ENCODE measurements around the gene NMNAT2.

Gene NMNAT2

DNA sequence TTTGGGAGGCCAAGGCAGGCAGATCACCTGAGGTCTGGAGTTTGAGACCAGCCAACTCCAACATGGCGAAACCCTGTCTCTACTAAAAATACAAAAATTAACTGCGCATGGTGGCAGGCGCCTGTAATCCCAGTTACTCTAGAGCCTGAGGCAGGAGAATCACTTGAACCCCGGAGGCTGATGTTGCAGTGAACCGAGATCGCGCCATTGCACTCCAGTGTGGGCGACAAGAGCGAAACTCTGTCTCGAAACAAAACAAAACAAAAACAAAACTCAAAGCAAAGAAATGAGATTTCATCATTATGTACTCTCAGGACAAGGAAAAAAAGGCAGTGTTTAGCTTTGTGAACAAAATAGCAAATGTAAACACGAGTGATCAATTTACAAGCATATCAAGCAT, 171.1 kb downstream of the NMNAT2 start:
- TF ChIP-seq, protein P1, sequence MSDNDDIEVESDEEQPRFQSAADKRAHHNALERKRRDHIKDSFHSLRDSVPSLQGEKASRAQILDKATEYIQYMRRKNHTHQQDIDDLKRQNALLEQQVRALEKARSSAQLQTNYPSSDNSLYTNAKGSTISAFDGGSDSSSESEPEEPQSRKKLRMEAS (IDR thresholded peaks at IDR 0.05) = no peak
- TF ChIP-seq NFIC (IDR thresholded peaks at IDR 0.05) = no peak
- no peak for TF ChIP-seq TAF1 (IDR thresholded peaks at IDR 0.05; ENCODE audit: low read depth)
- TF ChIP-seq FOXM1 (IDR thresholded peaks at IDR 0.05; ENCODE audit: borderline replicate concordance, low read depth) = no peak
- TF ChIP-seq, protein P2, sequence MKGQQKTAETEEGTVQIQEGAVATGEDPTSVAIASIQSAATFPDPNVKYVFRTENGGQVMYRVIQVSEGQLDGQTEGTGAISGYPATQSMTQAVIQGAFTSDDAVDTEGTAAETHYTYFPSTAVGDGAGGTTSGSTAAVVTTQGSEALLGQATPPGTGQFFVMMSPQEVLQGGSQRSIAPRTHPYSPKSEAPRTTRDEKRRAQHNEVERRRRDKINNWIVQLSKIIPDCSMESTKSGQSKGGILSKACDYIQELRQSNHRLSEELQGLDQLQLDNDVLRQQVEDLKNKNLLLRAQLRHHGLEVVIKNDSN (IDR thresholded peaks at IDR 0.05) = no peak
- TF ChIP-seq TEAD4 (IDR thresholded peaks at IDR 0.05) = no peak
- TF ChIP-seq, protein P3, sequence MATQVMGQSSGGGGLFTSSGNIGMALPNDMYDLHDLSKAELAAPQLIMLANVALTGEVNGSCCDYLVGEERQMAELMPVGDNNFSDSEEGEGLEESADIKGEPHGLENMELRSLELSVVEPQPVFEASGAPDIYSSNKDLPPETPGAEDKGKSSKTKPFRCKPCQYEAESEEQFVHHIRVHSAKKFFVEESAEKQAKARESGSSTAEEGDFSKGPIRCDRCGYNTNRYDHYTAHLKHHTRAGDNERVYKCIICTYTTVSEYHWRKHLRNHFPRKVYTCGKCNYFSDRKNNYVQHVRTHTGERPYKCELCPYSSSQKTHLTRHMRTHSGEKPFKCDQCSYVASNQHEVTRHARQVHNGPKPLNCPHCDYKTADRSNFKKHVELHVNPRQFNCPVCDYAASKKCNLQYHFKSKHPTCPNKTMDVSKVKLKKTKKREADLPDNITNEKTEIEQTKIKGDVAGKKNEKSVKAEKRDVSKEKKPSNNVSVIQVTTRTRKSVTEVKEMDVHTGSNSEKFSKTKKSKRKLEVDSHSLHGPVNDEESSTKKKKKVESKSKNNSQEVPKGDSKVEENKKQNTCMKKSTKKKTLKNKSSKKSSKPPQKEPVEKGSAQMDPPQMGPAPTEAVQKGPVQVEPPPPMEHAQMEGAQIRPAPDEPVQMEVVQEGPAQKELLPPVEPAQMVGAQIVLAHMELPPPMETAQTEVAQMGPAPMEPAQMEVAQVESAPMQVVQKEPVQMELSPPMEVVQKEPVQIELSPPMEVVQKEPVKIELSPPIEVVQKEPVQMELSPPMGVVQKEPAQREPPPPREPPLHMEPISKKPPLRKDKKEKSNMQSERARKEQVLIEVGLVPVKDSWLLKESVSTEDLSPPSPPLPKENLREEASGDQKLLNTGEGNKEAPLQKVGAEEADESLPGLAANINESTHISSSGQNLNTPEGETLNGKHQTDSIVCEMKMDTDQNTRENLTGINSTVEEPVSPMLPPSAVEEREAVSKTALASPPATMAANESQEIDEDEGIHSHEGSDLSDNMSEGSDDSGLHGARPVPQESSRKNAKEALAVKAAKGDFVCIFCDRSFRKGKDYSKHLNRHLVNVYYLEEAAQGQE (IDR thresholded peaks at IDR 0.05; ENCODE audit: low read depth) = no peak
- TF ChIP-seq CREB1 (IDR thresholded peaks at IDR 0.05; ENCODE audit: low read depth) = no peak
- no peak for TF ChIP-seq ZBTB7A (IDR thresholded peaks at IDR 0.05; ENCODE audit: low read depth)
- no peak for TF ChIP-seq RAD21 (IDR thresholded peaks at IDR 0.05; ENCODE audit: low read depth)
- TF ChIP-seq EGR1 (IDR thresholded peaks at IDR 0.05) = no peak
- TF ChIP-seq TCF12 (IDR thresholded peaks at IDR 0.05; ENCODE audit: low read depth) = no peak
- no peak for TF ChIP-seq CEBPB (IDR thresholded peaks at IDR 0.05)
- TF ChIP-seq EP300 (IDR thresholded peaks at IDR 0.05; ENCODE audit: borderline replicate concordance) = no peak
- TF ChIP-seq YY1 (IDR thresholded peaks at IDR 0.05; ENCODE audit: low read depth) = no peak

DNA sequence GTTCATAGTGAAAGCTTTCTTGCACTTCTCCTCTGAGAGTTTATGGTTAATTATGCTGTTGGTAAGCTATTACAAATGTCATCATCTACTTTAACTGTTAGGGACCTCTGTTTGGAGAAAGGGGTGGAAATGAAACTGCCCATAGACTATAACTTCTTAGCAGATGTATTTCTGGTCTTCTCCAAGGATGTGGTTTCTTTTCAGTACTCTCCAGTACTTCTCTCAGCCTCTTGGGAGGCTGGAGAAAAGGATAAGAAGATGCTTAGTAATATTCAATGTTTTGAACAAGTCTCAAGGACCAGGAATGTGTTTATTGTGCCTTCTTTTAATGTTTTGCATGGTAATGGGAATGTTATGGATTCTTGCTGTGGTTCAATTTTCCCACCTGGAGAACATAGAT, 171.7 kb downstream of the NMNAT2 start:
- TF ChIP-seq CREB1 (IDR thresholded peaks at IDR 0.05; ENCODE audit: low read depth) = no peak
- TF ChIP-seq ZBTB7A (IDR thresholded peaks at IDR 0.05; ENCODE audit: low read depth) = no peak
- TF ChIP-seq, protein P3 (IDR thresholded peaks at IDR 0.05; ENCODE audit: low read depth) = no peak
- TF ChIP-seq TCF12 (IDR thresholded peaks at IDR 0.05; ENCODE audit: low read depth) = no peak

DNA sequence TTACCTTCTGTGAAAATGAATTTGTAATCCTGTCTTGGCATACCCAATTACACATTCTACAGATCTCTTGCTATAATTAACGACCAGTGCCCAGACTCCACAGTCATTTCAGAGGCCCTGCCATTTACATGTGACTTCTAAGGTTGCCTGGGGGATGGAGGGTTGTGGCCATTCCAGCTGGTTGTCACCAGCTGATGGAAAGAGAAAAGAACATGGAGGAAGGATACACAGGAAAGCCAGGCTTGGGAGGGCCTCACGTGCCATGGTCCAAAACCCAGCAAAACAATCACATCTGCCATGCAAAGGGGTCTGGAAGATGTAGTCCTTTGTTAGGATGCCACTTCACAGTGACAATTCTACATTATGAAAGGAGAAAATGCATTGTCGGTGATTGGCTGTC, 172.8 kb downstream of the NMNAT2 start:
- TF ChIP-seq RAD21 (IDR thresholded peaks at IDR 0.05; ENCODE audit: low read depth) = no peak
- TF ChIP-seq FOXM1 (IDR thresholded peaks at IDR 0.05; ENCODE audit: borderline replicate concordance, low read depth) = no peak
- TF ChIP-seq, protein P2 (IDR thresholded peaks at IDR 0.05) = no peak
- no peak for TF ChIP-seq CEBPB (IDR thresholded peaks at IDR 0.05)
- no peak for TF ChIP-seq EGR1 (IDR thresholded peaks at IDR 0.05)
- TF ChIP-seq EP300 (IDR thresholded peaks at IDR 0.05; ENCODE audit: borderline replicate concordance) = no peak
- TF ChIP-seq, protein P3 (IDR thresholded peaks at IDR 0.05; ENCODE audit: low read depth) = no peak

DNA sequence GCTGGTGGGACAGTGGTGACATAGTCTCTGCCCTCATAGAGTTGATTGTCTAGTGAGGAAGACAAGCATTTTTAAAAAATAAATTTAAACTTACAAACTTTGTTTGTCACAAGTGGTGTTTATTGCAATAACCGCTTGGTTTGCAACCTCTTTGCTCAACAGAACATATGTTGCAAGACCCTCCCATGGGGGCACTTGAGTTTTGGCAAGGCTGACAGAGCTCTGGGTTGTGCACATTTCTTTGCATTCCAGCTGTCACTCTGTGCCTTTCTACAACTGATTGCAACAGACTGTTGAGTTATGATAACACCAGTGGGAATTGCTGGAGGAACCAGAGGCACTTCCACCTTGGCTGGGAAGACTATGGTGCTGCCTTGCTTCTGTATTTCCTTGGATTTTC, 173.7 kb downstream of the NMNAT2 start:
- no peak for TF ChIP-seq TEAD4 (IDR thresholded peaks at IDR 0.05)
- no peak for TF ChIP-seq EP300 (IDR thresholded peaks at IDR 0.05; ENCODE audit: borderline replicate concordance)
- TF ChIP-seq YY1 (IDR thresholded peaks at IDR 0.05; ENCODE audit: low read depth) = no peak
- TF ChIP-seq CEBPB (IDR thresholded peaks at IDR 0.05) = no peak
- TF ChIP-seq FOXM1 (IDR thresholded peaks at IDR 0.05; ENCODE audit: borderline replicate concordance, low read depth) = no peak

DNA sequence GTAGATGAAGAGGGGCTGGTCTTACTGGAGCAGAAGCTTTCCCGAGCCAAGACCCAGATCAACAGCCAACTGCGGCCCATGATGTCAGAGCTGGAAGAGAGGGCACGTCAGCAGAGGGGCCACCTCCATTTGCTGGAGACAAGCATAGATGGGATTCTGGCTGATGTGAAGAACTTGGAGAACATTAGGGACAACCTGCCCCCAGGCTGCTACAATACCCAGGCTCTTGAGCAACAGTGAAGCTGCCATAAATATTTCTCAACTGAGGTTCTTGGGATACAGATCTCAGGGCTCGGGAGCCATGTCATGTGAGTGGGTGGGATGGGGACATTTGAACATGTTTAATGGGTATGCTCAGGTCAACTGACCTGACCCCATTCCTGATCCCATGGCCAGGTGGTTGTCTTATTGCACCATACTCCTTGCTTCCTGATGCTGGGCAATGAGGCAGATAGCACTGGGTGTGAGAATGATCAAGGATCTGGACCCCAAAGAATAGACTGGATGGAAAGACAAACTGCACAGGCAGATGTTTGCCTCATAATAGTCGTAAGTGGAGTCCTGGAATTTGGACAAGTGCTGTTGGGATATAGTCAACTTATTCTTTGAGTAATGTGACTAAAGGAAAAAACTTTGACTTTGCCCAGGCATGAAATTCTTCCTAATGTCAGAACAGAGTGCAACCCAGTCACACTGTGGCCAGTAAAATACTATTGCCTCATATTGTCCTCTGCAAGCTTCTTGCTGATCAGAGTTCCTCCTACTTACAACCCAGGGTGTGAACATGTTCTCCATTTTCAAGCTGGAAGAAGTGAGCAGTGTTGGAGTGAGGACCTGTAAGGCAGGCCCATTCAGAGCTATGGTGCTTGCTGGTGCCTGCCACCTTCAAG, 174.8 kb downstream of the NMNAT2 start:
- no peak for TF ChIP-seq EP300 (IDR thresholded peaks at IDR 0.05; ENCODE audit: borderline replicate concordance)
- TF ChIP-seq YY1 (IDR thresholded peaks at IDR 0.05; ENCODE audit: low read depth) = no peak
- TF ChIP-seq, protein P1 (IDR thresholded peaks at IDR 0.05) = no peak
- TF ChIP-seq TAF1 (IDR thresholded peaks at IDR 0.05; ENCODE audit: low read depth) = no peak
- TF ChIP-seq, protein P2 (IDR thresholded peaks at IDR 0.05) = no peak

All from Ishikawa (cell line).